HEK293 (cell line): ENCODE measurements around the gene OAF.

Experiments used
- CTCF ChIA-PET: fragments of 350-600 bp; formaldehyde crosslinking; extraction: SDS; loops from one replicate; lab custom pipeline; 2021; ENCODE audit warnings: antibody characterized with exemption; lab: Yijun Ruan, JAX
- POLR2A ChIA-PET: fragments of 300-600 bp; formaldehyde crosslinking; extraction: SDS; loops from one replicate; lab custom pipeline; 2020; ENCODE audit warnings: antibody characterized with exemption, inconsistent platforms; lab: Yijun Ruan, JAX
- H3K27ac ChIP-seq: fragments of 200-500 bp; sonication (Bioruptor generic); 2 replicates; pipeline ENCODE4 v1.5.1; 2014; ENCODE audit warnings: low read depth, low read length, control low read depth, inconsistent platforms; ENCODE audit errors: extremely low read depth
- H3K36me3 ChIP-seq, 2 experiments: fragments of 200-500 bp in 1 of 2; sonication (Bioruptor generic) in 1 of 2; 1 replicate in 1 of 2; 2 replicates in 1 of 2; pipeline ENCODE4 v1.5.1; 2014 to 2017; ENCODE audit warnings: inconsistent platforms in 2 of 2, low read length in 2 of 2; ENCODE audit not compliant: control insufficient read depth in 2 of 2, insufficient read depth in 1 of 2
- H3K4me1 ChIP-seq: fragments of 200-500 bp; sonication (Bioruptor generic); 2 replicates; pipeline ENCODE4 v1.5.1; 2014; ENCODE audit warnings: mild to moderate bottlenecking, low read length, inconsistent platforms; ENCODE audit not compliant: control insufficient read depth, insufficient read depth
- H3K4me3 ChIP-seq: 2 replicates; pipeline ENCODE4 v1.5.1; 2011; ENCODE audit warnings: low read depth, mild to moderate bottlenecking, control low read depth, low read length, moderate library complexity
- H3K9me3 ChIP-seq: fragments of 200-500 bp; sonication (Bioruptor generic); 2 replicates; pipeline ENCODE4 v1.5.1; 2014; ENCODE audit warnings: low read depth, low read length, inconsistent platforms; ENCODE audit not compliant: control insufficient read depth, insufficient read depth
- BCL11B ChIP-seq: fragments of 450-650 bp; formaldehyde crosslinking; IDR thresholded peaks from 2 replicates; pipeline ENCODE4 v1.5.1; 2016; ENCODE audit warnings: low read depth, missing biosample characterization, missing genetic modification characterization
- EGR2 ChIP-seq: fragments of 450-650 bp; formaldehyde crosslinking; IDR thresholded peaks from 2 replicates; pipeline ENCODE4 v1.5.1; 2016; ENCODE audit warnings: low read depth, missing biosample characterization, missing genetic modification characterization
- ELK4 ChIP-seq: IDR thresholded peaks from 2 replicates; pipeline ENCODE4 v1.6.1; 2011; ENCODE audit warnings: mild to moderate bottlenecking, low read depth, low read length, borderline replicate concordance
- GLI4 ChIP-seq: fragments of 450-650 bp; formaldehyde crosslinking; IDR thresholded peaks from 2 replicates; pipeline ENCODE4 v1.5.1; 2016; ENCODE audit warnings: missing biosample characterization, missing genetic modification characterization
- IKZF3 ChIP-seq: fragments of 450-650 bp; IDR thresholded peaks from 2 replicates; pipeline ENCODE4 v1.5.0; 2018; ENCODE audit warnings: missing biosample characterization, mild to moderate bottlenecking, missing genetic modification characterization, moderate library complexity
- MEIS1 ChIP-seq: sonication (generic); formaldehyde crosslinking; IDR thresholded peaks from 2 replicates; pipeline ENCODE4 v1.8.1; 2022; ENCODE audit warnings: missing genetic modification reagents, mild to moderate bottlenecking, borderline replicate concordance
- MZF1 ChIP-seq: fragments of 450-650 bp; formaldehyde crosslinking; IDR thresholded peaks from 2 replicates; pipeline ENCODE4 v1.5.1; 2017; ENCODE audit warnings: missing biosample characterization, missing genetic modification characterization, borderline replicate concordance
- YY2 ChIP-seq: fragments of 450-650 bp; formaldehyde crosslinking; IDR thresholded peaks from 2 replicates; pipeline ENCODE4 v1.5.1; 2016; ENCODE audit warnings: missing biosample characterization, missing genetic modification characterization
- ZBTB26 ChIP-seq: fragments of 450-650 bp; formaldehyde crosslinking; optimal IDR thresholded peaks from 2 replicates; pipeline ENCODE3; 2016; ENCODE audit warnings: missing biosample characterization, mild to moderate bottlenecking, missing genetic modification characterization
- ZBTB44 ChIP-seq: fragments of 450-650 bp; IDR thresholded peaks from 2 replicates; pipeline ENCODE4 v1.5.1; 2018; ENCODE audit warnings: missing biosample characterization, mild to moderate bottlenecking, missing genetic modification characterization
- ZFP3 ChIP-seq: fragments of 450-650 bp; formaldehyde crosslinking; IDR thresholded peaks from 2 replicates; pipeline ENCODE4 v1.5.1; 2016; ENCODE audit warnings: low read depth, missing biosample characterization, missing genetic modification characterization
- ZNF133 ChIP-seq: fragments of 450-650 bp; formaldehyde crosslinking; IDR thresholded peaks from 2 replicates; pipeline ENCODE4 v1.5.1; 2016; ENCODE audit warnings: missing biosample characterization, missing genetic modification characterization
- ZNF155 ChIP-seq: fragments of 450-650 bp; formaldehyde crosslinking; IDR thresholded peaks from 2 replicates; pipeline ENCODE4 v1.5.1; 2016; ENCODE audit warnings: missing biosample characterization, missing genetic modification characterization
- ZNF157 ChIP-seq: fragments of 450-650 bp; formaldehyde crosslinking; IDR thresholded peaks from 2 replicates; pipeline ENCODE4 v1.5.1; 2016; ENCODE audit warnings: missing biosample characterization, missing genetic modification characterization
- ZNF16 ChIP-seq: fragments of 450-650 bp; formaldehyde crosslinking; IDR thresholded peaks from 2 replicates; pipeline ENCODE4 v1.5.1; 2016; ENCODE audit warnings: low read depth, missing biosample characterization, missing genetic modification characterization
- ZNF341 ChIP-seq: fragments of 450-650 bp; formaldehyde crosslinking; IDR thresholded peaks from 2 replicates; pipeline ENCODE4; 2016; ENCODE audit warnings: low read depth, missing biosample characterization, missing genetic modification characterization
- ZNF404 ChIP-seq: fragments of 450-650 bp; formaldehyde crosslinking; IDR thresholded peaks from 2 replicates; pipeline ENCODE4 v1.5.1; 2017; ENCODE audit warnings: missing biosample characterization, missing genetic modification characterization
- ZNF423 ChIP-seq: fragments of 450-650 bp; formaldehyde crosslinking; IDR thresholded peaks from 2 replicates; pipeline ENCODE4 v1.5.1; 2016; ENCODE audit warnings: missing biosample characterization, missing genetic modification characterization
- ZNF530 ChIP-seq: fragments of 450-650 bp; formaldehyde crosslinking; IDR thresholded peaks from 2 replicates; pipeline ENCODE4 v1.5.1; 2016; ENCODE audit warnings: low read depth, missing biosample characterization, missing genetic modification characterization
- ZNF558 ChIP-seq: fragments of 450-650 bp; formaldehyde crosslinking; IDR thresholded peaks from 2 replicates; pipeline ENCODE4 v1.5.1; 2016; ENCODE audit warnings: missing biosample characterization, missing genetic modification characterization
- ZNF560 ChIP-seq: fragments of 450-650 bp; formaldehyde crosslinking; IDR thresholded peaks from 2 replicates; pipeline ENCODE4 v1.5.1; 2017; ENCODE audit warnings: missing biosample characterization, missing genetic modification characterization, borderline replicate concordance
- ZNF654 ChIP-seq: fragments of 450-650 bp; formaldehyde crosslinking; IDR thresholded peaks from 2 replicates; pipeline ENCODE4 v1.5.1; 2016; ENCODE audit warnings: low read depth, missing biosample characterization, missing genetic modification characterization
- ZNF658 ChIP-seq: fragments of 450-650 bp; formaldehyde crosslinking; IDR thresholded peaks from 2 replicates; pipeline ENCODE4; 2016; ENCODE audit warnings: missing biosample characterization, missing genetic modification characterization
- ZNF776 ChIP-seq: fragments of 450-650 bp; formaldehyde crosslinking; IDR thresholded peaks from 2 replicates; pipeline ENCODE4 v1.5.0; 2017; ENCODE audit warnings: missing biosample characterization, missing genetic modification characterization, borderline replicate concordance

OAF gene

GRCh38 chr11:120226242-120226641 lies 15.4 kb downstream of the OAF start:
- peaks cover 0 to 6% of the 10 kb centered on the region in 2 experiments; a peak in 1 of 3 replicates for H3K36me3 ChIP-seq
- no peak overlapping the region for H3K27ac ChIP-seq
- CTCF ChIA-PET: interaction anchor here (0.7 to 4.1 kb wide), 4 partner anchors 10 to 55 kb away, joined by 3 to 16 read pairs (median 3); no protein-coding TSS in a partner anchor
- H3K4me3 ChIP-seq: no peak overlapping the region
- no peaks in the 10 kb centered on the region for H3K9me3 ChIP-seq
- POLR2A ChIA-PET: no interaction called here
- H3K4me1 ChIP-seq: no peaks in the 10 kb centered on the region
- TF ChIP-seq ZNF404 (tag by site-specific recombination) (no peak), ZNF16 (no peak), MEIS1 (CRISPR knock-in tag) (no peak), ZNF133 (no peak), ZNF155 (tag by site-specific recombination) (no peak), ELK4 (no peak), ZNF654 (tag by site-specific recombination) (no peak), ZFP3 (tag by site-specific recombination) (no peak), ZNF558 (tag by site-specific recombination) (no peak)

- H3K4me1 ChIP-seq: no peaks in the 10 kb centered on the region
- no peak for TF ChIP-seq ZNF157 (tag by site-specific recombination)
- POLR2A ChIA-PET: no interaction called here
- peaks cover 0 to 6% of the 10 kb centered on the region in 2 experiments; a peak in 1 of 3 replicates for H3K36me3 ChIP-seq
- no peak overlapping the region for H3K4me3 ChIP-seq
- H3K9me3 ChIP-seq: no peaks in the 10 kb centered on the region
- CTCF ChIA-PET: interaction anchor here (0.7 to 7.5 kb wide), 5 partner anchors 9 to 56 kb away, joined by 3 to 103 read pairs (median 3); no protein-coding TSS in a partner anchor
- H3K27ac ChIP-seq: no peak overlapping the region
These were observed 15.9 kb downstream of the OAF start for GRCh38 chr11:120226714-120227113.

- TF ChIP-seq GLI4 (tag by site-specific recombination): no peak
- no peak for TF ChIP-seq ZNF530
- no peaks in the 10 kb centered on the region for H3K9me3 ChIP-seq
- no peak overlapping the region for H3K4me3 ChIP-seq
- ChIA-PET CTCF (interaction anchor here (0.7 to 7.5 kb wide), 3 partner anchors 9 to 55 kb away, joined by 3 to 103 read pairs (median 16); no protein-coding TSS in a partner anchor), POLR2A (no interaction called here)
- H3K4me1 ChIP-seq: no peaks in the 10 kb centered on the region
- H3K27ac ChIP-seq: no peak overlapping the region
- peaks cover 0 to 6% of the 10 kb centered on the region in 2 experiments; a peak in 1 of 3 replicates for H3K36me3 ChIP-seq
These were observed 16.5 kb downstream of the OAF start for GRCh38 chr11:120227228-120227852.

- TF ChIP-seq ZNF560 (no peak), ZNF341 (tag by site-specific recombination) (no peak), IKZF3 (tag by site-specific recombination) (no peak), ZNF776 (tag by site-specific recombination) (no peak), YY2 (tag by site-specific recombination) (no peak), ZNF423 (tag by site-specific recombination) (no peak), EGR2 (tag by site-specific recombination) (no peak), ZNF658 (tag by site-specific recombination) (no peak), ZBTB26 (tag by site-specific recombination) (no peak), ZBTB44 (tag by site-specific recombination) (no peak), MZF1 (tag by site-specific recombination) (no peak), BCL11B (tag by site-specific recombination) (no peak)
- ChIA-PET CTCF (interaction anchor here (0.6 to 10.4 kb wide), 17 partner anchors 10 to 95 kb away, joined by 3 to 349 read pairs (median 4); no protein-coding TSS in a partner anchor), POLR2A (no interaction called here)
These were observed 18.1 kb downstream of the OAF start for GRCh38 chr11:120228794-120229384.

More at GRCh38 chr11:120228794-120229384, 18.1 kb downstream of the OAF start:
- Histone ChIP-seq H3K9me3 (no peaks in the 10 kb centered on the region), H3K36me3 (peaks cover 0 to 6% of the 10 kb centered on the region in 2 experiments; a peak in 1 of 3 replicates), H3K27ac (no peak overlapping the region), H3K4me1 (no peaks in the 10 kb centered on the region), H3K4me3 (no peak overlapping the region)
